ENCODE data around the gene ASAP2.

The ASAP2 gene

DNA sequence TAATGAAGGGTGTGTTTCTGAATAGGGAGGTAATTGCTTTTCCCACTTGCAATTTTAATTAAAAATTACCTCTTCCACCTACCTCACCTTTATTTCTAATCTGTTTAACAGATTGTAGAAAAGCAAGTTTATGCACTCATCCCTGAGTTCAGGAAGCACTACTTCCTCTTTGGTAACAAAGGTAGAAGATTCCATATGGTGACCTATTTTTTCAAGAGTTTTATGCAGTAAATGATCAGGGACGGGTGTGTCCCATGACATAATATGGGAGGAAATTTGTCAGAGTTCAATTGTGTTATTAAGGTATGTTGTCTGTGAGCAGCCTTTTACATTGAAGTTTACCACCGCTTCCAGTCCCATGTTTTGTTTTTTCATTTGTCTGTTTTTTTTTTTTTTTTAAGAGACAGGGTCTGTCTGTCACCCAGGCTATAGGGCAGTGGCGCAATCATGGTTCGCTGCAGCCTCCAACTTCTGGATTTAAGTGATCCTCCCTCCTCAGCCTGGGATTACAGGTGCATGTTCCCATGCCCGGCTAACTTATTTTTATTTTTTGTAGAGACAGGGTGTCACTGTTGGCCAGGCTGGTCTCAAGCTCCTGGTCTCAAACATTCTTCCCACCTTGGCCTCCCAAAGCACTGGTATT lies 68.2 kb downstream of the ASAP2 start:
- DNase-seq (ENCODE audit: low read depth): no peak
- TF ChIP-seq, protein P1, sequence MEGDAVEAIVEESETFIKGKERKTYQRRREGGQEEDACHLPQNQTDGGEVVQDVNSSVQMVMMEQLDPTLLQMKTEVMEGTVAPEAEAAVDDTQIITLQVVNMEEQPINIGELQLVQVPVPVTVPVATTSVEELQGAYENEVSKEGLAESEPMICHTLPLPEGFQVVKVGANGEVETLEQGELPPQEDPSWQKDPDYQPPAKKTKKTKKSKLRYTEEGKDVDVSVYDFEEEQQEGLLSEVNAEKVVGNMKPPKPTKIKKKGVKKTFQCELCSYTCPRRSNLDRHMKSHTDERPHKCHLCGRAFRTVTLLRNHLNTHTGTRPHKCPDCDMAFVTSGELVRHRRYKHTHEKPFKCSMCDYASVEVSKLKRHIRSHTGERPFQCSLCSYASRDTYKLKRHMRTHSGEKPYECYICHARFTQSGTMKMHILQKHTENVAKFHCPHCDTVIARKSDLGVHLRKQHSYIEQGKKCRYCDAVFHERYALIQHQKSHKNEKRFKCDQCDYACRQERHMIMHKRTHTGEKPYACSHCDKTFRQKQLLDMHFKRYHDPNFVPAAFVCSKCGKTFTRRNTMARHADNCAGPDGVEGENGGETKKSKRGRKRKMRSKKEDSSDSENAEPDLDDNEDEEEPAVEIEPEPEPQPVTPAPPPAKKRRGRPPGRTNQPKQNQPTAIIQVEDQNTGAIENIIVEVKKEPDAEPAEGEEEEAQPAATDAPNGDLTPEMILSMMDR (conservative IDR thresholded peaks at IDR 0.05; ENCODE audit: low read length): no peak

GRCh38 chr2:9275399-9275798 lies 68.8 kb downstream of the ASAP2 start:
- TF ChIP-seq, protein P1 (conservative IDR thresholded peaks at IDR 0.05; ENCODE audit: low read length): no peak
- DNase-seq (ENCODE audit: low read depth): no peak
- H3K4me3 ChIP-seq (ENCODE audit: low read length): no peak overlapping the region

More for the DNA sequence above, 68.2 kb downstream of the ASAP2 start:
- no peak overlapping the region for H3K4me3 ChIP-seq (ENCODE audit: low read length)

- H3K4me3 ChIP-seq (ENCODE audit: low read length): no peak overlapping the region
- TF ChIP-seq, protein P1 (conservative IDR thresholded peaks at IDR 0.05; ENCODE audit: low read length): no peak
- DNase-seq (ENCODE audit: low read depth): no peak
Observed at GRCh38 chr2:9276074-9276473, 69.5 kb downstream of the ASAP2 start.

GRCh38 chr2:9276901-9277451 lies 70.4 kb downstream of the ASAP2 start:
- TF ChIP-seq, protein P1 (conservative IDR thresholded peaks at IDR 0.05; ENCODE audit: low read length): no peak
- H3K4me3 ChIP-seq (ENCODE audit: low read length): no peak overlapping the region
- DNase-seq (ENCODE audit: low read depth): no peak

- no peak for DNase-seq (ENCODE audit: low read depth)
Observed at GRCh38 chr2:9278439-9278838, 71.8 kb downstream of the ASAP2 start.

DNA sequence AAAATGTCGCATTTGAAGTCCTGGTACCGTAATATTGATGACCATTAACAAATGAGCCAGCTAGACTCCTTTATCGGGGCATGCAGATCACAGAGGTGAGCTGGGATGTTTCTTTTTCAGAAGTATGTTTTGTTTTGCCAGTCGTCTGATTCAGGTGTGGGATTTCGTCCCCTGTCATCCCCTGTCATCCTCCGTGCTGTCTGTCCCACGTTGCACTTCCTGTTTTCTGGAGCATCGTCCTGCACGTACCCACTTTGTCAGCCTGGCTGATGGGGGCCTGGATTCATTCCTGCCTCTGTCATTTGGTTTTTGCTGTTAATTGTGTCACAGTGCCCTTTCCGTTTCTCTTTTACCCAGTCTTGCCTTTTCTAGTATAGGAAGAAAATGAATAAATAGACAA lies 72.8 kb downstream of the ASAP2 start:
- TF ChIP-seq, protein P1 (conservative IDR thresholded peaks at IDR 0.05; ENCODE audit: low read length): no peak
- DNase-seq (ENCODE audit: low read depth): no peak

More at GRCh38 chr2:9278439-9278838, 71.8 kb downstream of the ASAP2 start:
- no peak overlapping the region for H3K4me3 ChIP-seq (ENCODE audit: low read length)
- TF ChIP-seq, protein P1 (conservative IDR thresholded peaks at IDR 0.05; ENCODE audit: low read length): no peak

GRCh38 chr2:9280224-9280623 lies 73.6 kb downstream of the ASAP2 start:
- TF ChIP-seq, protein P1 (conservative IDR thresholded peaks at IDR 0.05; ENCODE audit: low read length): no peak
- no peak overlapping the region for H3K4me3 ChIP-seq (ENCODE audit: low read length)
- DNase-seq (ENCODE audit: low read depth): no peak

More for the DNA sequence above, 72.8 kb downstream of the ASAP2 start:
- H3K4me3 ChIP-seq (ENCODE audit: low read length): no peak overlapping the region

Data from AG10803 (cell line).